Measurements from ENCODE around the gene ADM.

DNA sequence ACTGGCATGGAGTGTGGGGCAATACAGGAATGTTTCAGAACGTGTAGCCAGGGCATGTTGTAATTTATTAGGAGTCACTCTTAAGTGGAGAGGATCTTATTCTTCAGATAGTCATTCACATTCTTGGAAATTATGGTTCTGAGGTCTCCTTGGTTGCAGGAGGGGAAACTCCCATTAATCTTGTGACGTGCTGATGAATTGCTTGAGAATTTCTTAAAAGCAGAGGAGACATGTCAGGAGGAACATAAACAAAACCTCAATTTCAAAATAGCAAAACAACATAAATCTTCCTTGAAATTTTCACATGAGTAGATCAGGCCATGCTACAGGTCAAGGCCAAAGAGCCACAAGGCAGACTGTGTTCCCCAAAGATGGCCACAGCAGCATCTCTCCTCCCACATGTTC is 50.4 kb downstream of the ADM start:
- TF ChIP-seq POLR2A (IDR thresholded peaks at IDR 0.05), result no peak
- TF ChIP-seq, protein P1, sequence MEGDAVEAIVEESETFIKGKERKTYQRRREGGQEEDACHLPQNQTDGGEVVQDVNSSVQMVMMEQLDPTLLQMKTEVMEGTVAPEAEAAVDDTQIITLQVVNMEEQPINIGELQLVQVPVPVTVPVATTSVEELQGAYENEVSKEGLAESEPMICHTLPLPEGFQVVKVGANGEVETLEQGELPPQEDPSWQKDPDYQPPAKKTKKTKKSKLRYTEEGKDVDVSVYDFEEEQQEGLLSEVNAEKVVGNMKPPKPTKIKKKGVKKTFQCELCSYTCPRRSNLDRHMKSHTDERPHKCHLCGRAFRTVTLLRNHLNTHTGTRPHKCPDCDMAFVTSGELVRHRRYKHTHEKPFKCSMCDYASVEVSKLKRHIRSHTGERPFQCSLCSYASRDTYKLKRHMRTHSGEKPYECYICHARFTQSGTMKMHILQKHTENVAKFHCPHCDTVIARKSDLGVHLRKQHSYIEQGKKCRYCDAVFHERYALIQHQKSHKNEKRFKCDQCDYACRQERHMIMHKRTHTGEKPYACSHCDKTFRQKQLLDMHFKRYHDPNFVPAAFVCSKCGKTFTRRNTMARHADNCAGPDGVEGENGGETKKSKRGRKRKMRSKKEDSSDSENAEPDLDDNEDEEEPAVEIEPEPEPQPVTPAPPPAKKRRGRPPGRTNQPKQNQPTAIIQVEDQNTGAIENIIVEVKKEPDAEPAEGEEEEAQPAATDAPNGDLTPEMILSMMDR (IDR thresholded peaks at IDR 0.05), result no peak
